H1 (cell line): ENCODE results near the gene SPAG5. TPM values are rescaled to one million over a fixed set of nuclear protein-coding genes. Genes with fewer than 3 reads are reported as not detected.

Experiments used
- CTCF ChIA-PET: fragments of 300-600 bp; sonication (Branson Sonifier 250); formaldehyde crosslinking; loops from one replicate; lab custom pipeline; 2021; ENCODE audit not compliant: partially characterized antibody; lab: Charles Lee
- POLR2A ChIA-PET: fragments of 300-600 bp; sonication (Branson Sonifier 250); formaldehyde crosslinking; loops from one replicate; lab custom pipeline; 2021; ENCODE audit warnings: inconsistent platforms; ENCODE audit not compliant: partially characterized antibody; lab: Charles Lee
- DNase-seq, 2 experiments: peaks; one replicate each; pipeline versions ENCODE4 v3.0.0 to v3.0.0-alpha.2; 2010 to 2022; ENCODE audit warnings: low spot score in 2 of 2, low read depth in 1 of 2, mixed read lengths in 1 of 2
- FAIRE-seq: peaks from 2 replicates; lab custom pipeline; 2011; peaks lifted over from hg19 to GRCh38; lab: Jason Lieb, UNC
- H2AFZ ChIP-seq: 2 replicates; pipeline ENCODE4 v1.8.1; 2012; ENCODE audit warnings: low read length, inconsistent platforms
- H2AK5ac ChIP-seq: 2 replicates; pipeline ENCODE4 v1.6.1; 2013; ENCODE audit warnings: low read depth, low read length
- H2BK120ac ChIP-seq: replicated peaks from 2 replicates; pipeline ENCODE3; 2013; ENCODE audit warnings: low read depth, low read length, inconsistent platforms
- H2BK12ac ChIP-seq: 2 replicates; pipeline ENCODE4 v1.6.1; 2013; ENCODE audit warnings: low read depth, low read length
- H2BK15ac ChIP-seq: 2 replicates; pipeline ENCODE4 v1.6.1; 2013; ENCODE audit warnings: low read length
- H2BK20ac ChIP-seq: 2 replicates; pipeline ENCODE4 v1.6.1; 2013; ENCODE audit warnings: low read length
- H2BK5ac ChIP-seq: 2 replicates; pipeline ENCODE4 v1.6.1; 2013; ENCODE audit warnings: low read depth, low read length
- H3K14ac ChIP-seq: 2 replicates; pipeline ENCODE4 v1.6.1; 2013; ENCODE audit warnings: inconsistent platforms; ENCODE audit not compliant: insufficient read length
- H3K18ac ChIP-seq: 2 replicates; pipeline ENCODE4 v1.6.1; 2013; ENCODE audit warnings: low read length; ENCODE audit errors: extremely low read depth
- H3K23ac ChIP-seq: 2 replicates; pipeline ENCODE4 v1.6.1; 2013; ENCODE audit warnings: inconsistent platforms; ENCODE audit not compliant: insufficient read length
- H3K23me2 ChIP-seq: 2 replicates; pipeline ENCODE4 v1.6.1; 2013; ENCODE audit warnings: low read depth, low read length
- H3K27ac ChIP-seq: 2 replicates; pipeline ENCODE4 v1.6.1; 2011; ENCODE audit warnings: low read depth, low read length, inconsistent platforms
- H3K27me3 ChIP-seq, 4 experiments: replicated peaks in 1 of 4; 1 replicate in 1 of 4; 2 replicates in 3 of 4; pipeline versions ENCODE4 v1.6.1 to v1.8.1; 2011 to 2013; ENCODE audit warnings: low read length in 3 of 4, mild to moderate bottlenecking in 3 of 4, inconsistent platforms in 2 of 4, mixed read lengths in 2 of 4, moderate library complexity in 1 of 4; ENCODE audit not compliant: control insufficient read depth in 3 of 4, insufficient read depth in 3 of 4; ENCODE audit errors: extremely low read depth in 1 of 4
- H3K36me3 ChIP-seq, 4 experiments: 2 replicates each; pipeline versions ENCODE4 v1.6.1 to v1.8.1; 2011 to 2013; ENCODE audit warnings: mild to moderate bottlenecking in 4 of 4, low read length in 3 of 4, moderate library complexity in 2 of 4, control low read depth in 1 of 4, inconsistent platforms in 1 of 4; ENCODE audit not compliant: insufficient read depth in 4 of 4, control insufficient read depth in 2 of 4
- H3K4ac ChIP-seq: replicated peaks from 2 replicates; pipeline ENCODE3; 2013; ENCODE audit warnings: low read length, low read depth, mixed read lengths, inconsistent platforms; ENCODE audit not compliant: insufficient read length
- H3K4me1 ChIP-seq, 4 experiments: replicated peaks in 1 of 4; 1 replicate in 1 of 4; 2 replicates in 3 of 4; pipeline versions ENCODE4 v1.6.1 to v1.8.1; 2011 to 2013; ENCODE audit warnings: low read length in 3 of 4, inconsistent platforms in 2 of 4, mixed read lengths in 1 of 4; ENCODE audit not compliant: insufficient read depth in 4 of 4, control insufficient read depth in 3 of 4
- H3K4me2 ChIP-seq, 2 experiments: 2 replicates each; pipeline versions ENCODE4 v1.6.1 to v1.8.1; 2011 to 2013; ENCODE audit warnings: low read depth in 2 of 2, low read length in 2 of 2, control low read depth in 1 of 2, inconsistent platforms in 1 of 2, mild to moderate bottlenecking in 1 of 2; ENCODE audit not compliant: insufficient read depth in 1 of 2
- H3K4me3 ChIP-seq, 4 experiments: fragments of 200-600, 300-600 bp in 1 of 4; sonication (generic), shearing (Covaris generic), sonication (Bioruptor Twin) in 1 of 4; 2 replicates each; pipeline versions ENCODE4 v1.5.1 to v1.8.1; 2011 to 2016; ENCODE audit warnings: low read length in 4 of 4, low read depth in 3 of 4, control low read depth in 2 of 4, inconsistent platforms in 2 of 4, mild to moderate bottlenecking in 2 of 4, mixed read lengths in 1 of 4, moderate library complexity in 1 of 4; ENCODE audit not compliant: insufficient read depth in 2 of 4; ENCODE audit errors: extremely low read depth in 1 of 4
- H3K56ac ChIP-seq: replicated peaks from 2 replicates; pipeline ENCODE3; 2013; ENCODE audit warnings: low read depth, mild to moderate bottlenecking, mixed read lengths, low read length, inconsistent platforms; ENCODE audit not compliant: insufficient read length
- H3K79me1 ChIP-seq: 2 replicates; pipeline ENCODE4 v1.6.1; 2013; ENCODE audit warnings: low read depth, low read length, control low read depth
- H3K79me2 ChIP-seq, 2 experiments: 2 replicates each; pipeline versions ENCODE4 v1.6.1 to v1.8.1; 2012 to 2013; ENCODE audit warnings: low read length in 2 of 2, mild to moderate bottlenecking in 2 of 2, inconsistent platforms in 1 of 2; ENCODE audit not compliant: insufficient read depth in 2 of 2, control insufficient read depth in 1 of 2
- H3K9ac ChIP-seq, 4 experiments: replicated peaks in 1 of 4; 1 replicate in 1 of 4; 2 replicates in 3 of 4; pipeline versions ENCODE4 v1.6.1 to v1.8.1; 2011 to 2013; ENCODE audit warnings: low read depth in 3 of 4, low read length in 3 of 4, control low read depth in 2 of 4, mild to moderate bottlenecking in 2 of 4, moderate library complexity in 2 of 4, inconsistent platforms in 1 of 4; ENCODE audit errors: extremely low read depth in 1 of 4
- H3K9me3 ChIP-seq, 2 experiments: 2 replicates each; pipeline versions ENCODE4 v1.6.1 to v1.8.1; 2012 to 2013; ENCODE audit warnings: mild to moderate bottlenecking in 2 of 2, moderate library complexity in 2 of 2, control low read depth in 1 of 2, inconsistent platforms in 1 of 2, low read depth in 1 of 2, low read length in 1 of 2, mixed read lengths in 1 of 2; ENCODE audit not compliant: insufficient read depth in 2 of 2
- H4K20me1 ChIP-seq, 2 experiments: replicated peaks in 1 of 2; 2 replicates each; pipeline versions ENCODE3 to v1.8.1; 2011 to 2013; ENCODE audit warnings: inconsistent platforms in 2 of 2, low read length in 2 of 2, mild to moderate bottlenecking in 1 of 2; ENCODE audit not compliant: insufficient read depth in 2 of 2, control insufficient read depth in 1 of 2
- H4K5ac ChIP-seq: 2 replicates; pipeline ENCODE4 v1.6.1; 2013; ENCODE audit warnings: low read length, low read depth, mixed read lengths, inconsistent platforms; ENCODE audit not compliant: insufficient read length
- H4K8ac ChIP-seq: 2 replicates; pipeline ENCODE4 v1.8.0; 2013; ENCODE audit warnings: mild to moderate bottlenecking, moderate library complexity, low read length, inconsistent platforms; ENCODE audit not compliant: insufficient read depth; ENCODE audit errors: extremely low read depth
- H4K91ac ChIP-seq: replicated peaks from 2 replicates; pipeline ENCODE3; 2013; ENCODE audit warnings: low read length, mixed read lengths, inconsistent platforms; ENCODE audit not compliant: insufficient read length
- CEBPB ChIP-seq: IDR thresholded peaks from 2 replicates; pipeline ENCODE4 v1.6.1; 2012; ENCODE audit warnings: low read depth, low read length
- HDAC6 ChIP-seq: IDR thresholded peaks from one replicate; pipeline ENCODE4 v1.7.1; 2012; ENCODE audit warnings: low read depth, mild to moderate bottlenecking, inconsistent platforms, low read length, moderate library complexity
- KDM1A ChIP-seq: fragments of 200-600, 300-600 bp; sonication (generic); IDR thresholded peaks from 2 replicates; pipeline ENCODE4 v1.7.1; 2016; ENCODE audit warnings: mild to moderate bottlenecking, low read length, borderline replicate concordance
- MAX ChIP-seq: IDR thresholded peaks from 2 replicates; pipeline ENCODE4 v1.6.1; 2012; ENCODE audit warnings: inconsistent platforms
- RAD21 ChIP-seq, 2 experiments: IDR thresholded peaks in 1 of 2; conservative IDR thresholded peaks in 1 of 2; 2 replicates each; pipeline ENCODE4 v1.6.1; 2011; ENCODE audit warnings: low read depth in 2 of 2, low read length in 2 of 2, improper control_type of control experiment in 1 of 2, inconsistent platforms in 1 of 2, mild to moderate bottlenecking in 1 of 2, moderate library complexity in 1 of 2
- RFX5 ChIP-seq: IDR thresholded peaks from 2 replicates; pipeline ENCODE4 v1.6.1; 2011; ENCODE audit warnings: low read depth, low read length, improper control_type of control experiment, borderline replicate concordance
- SIN3A ChIP-seq, 2 experiments: IDR thresholded peaks in 1 of 2; conservative IDR thresholded peaks in 1 of 2; 2 replicates each; pipeline ENCODE4 v1.6.1; 2011 to 2012; ENCODE audit warnings: low read length in 2 of 2, improper control_type of control experiment in 1 of 2, low read depth in 1 of 2, mild to moderate bottlenecking in 1 of 2
- SP1 ChIP-seq: IDR thresholded peaks from 2 replicates; pipeline ENCODE4 v1.6.1; 2011; ENCODE audit warnings: low read depth, low read length
- SP2 ChIP-seq: IDR thresholded peaks from 2 replicates; pipeline ENCODE4 v1.6.1; 2012; ENCODE audit warnings: mild to moderate bottlenecking, low read length, inconsistent platforms
- TBP ChIP-seq: IDR thresholded peaks from 2 replicates; pipeline ENCODE4 v1.6.1; 2011; ENCODE audit warnings: low read depth, low read length, improper control_type of control experiment
- YY1 ChIP-seq: IDR thresholded peaks from 2 replicates; pipeline ENCODE4 v1.6.1; 2011; ENCODE audit warnings: low read depth, mild to moderate bottlenecking, low read length
- whole genome bisulfite sequencing, 2 experiments: shearing (Covaris generic) in 1 of 2; methylation state at CpG; one replicate each; pipeline versions ENCODE4 v1.1.6 to v1.1.7; 2013 to 2015; ENCODE audit warnings: low lambda C conversion rate in 2 of 2, mixed read lengths in 2 of 2, inconsistent platforms in 1 of 2, low coverage in 1 of 2, missing lambda C conversion rate in 1 of 2; ENCODE audit not compliant: insufficient replicate concordance in 2 of 2, insufficient coverage in 1 of 2, insufficient read length in 1 of 2; ENCODE audit errors: extremely low coverage in 1 of 2, missing lambda C conversion rate in 1 of 2; 5-methylcytosine and 5-hydroxymethylcytosine counted together
- polyA plus RNA-seq, 7 experiments: library from polyadenylated mRNA; depleted of rRNA in 3 of 7; stranded (reverse) in 5 of 7; unstranded in 2 of 7; fragments of >200 nt in 5 of 7; fragments of 200-250 nt in 2 of 7; gene quantifications; 1 replicate in 5 of 7; 2 replicates in 1 of 7; 4 replicates in 1 of 7; pipeline versions ENCODE4 v1.2.1 to v1.2.3, GENCODE V29; 2011 to 2013; ENCODE audit warnings: missing spikeins in 2 of 7, mixed read lengths in 2 of 7
- total RNA-seq: library from RNA; stranded (reverse); fragmentation: NEBNext Ultra II Directional; extraction: Animal tissue kit (Norgen Biotek cat#: 25700); gene quantifications from 2 replicates; pipeline ENCODE4 v1.2.1, GENCODE V29; 2021

The SPAG5 gene
- total and polyA plus RNA-seq, 2 of the 8 experiments (the other 6 are each of a cell fraction or from before 2014, with no cell fraction given), result 57.1 to 129 TPM

GRCh38 chr17:28547623-28548416 lies 51.0 kb downstream of the SPAG5 start:
- Histone ChIP-seq H3K27ac (no peak overlapping the region), H3K4me3 (no peak overlapping the region), H4K5ac (no peak overlapping the region), H2BK15ac (no peak overlapping the region), H4K20me1 (peaks cover 2 to 12% of the 10 kb centered on the region in 2 experiments), H4K91ac (no peak overlapping the region), H3K4me1 (peaks cover 0 to 15% (median 7%) of the 10 kb centered on the region in 4 experiments; a peak in 5 of 7 replicates), H3K14ac (no peak overlapping the region), H3K36me3 (peaks cover 0 to 7% (median 2%) of the 10 kb centered on the region in 4 experiments; a peak in 3 of 8 replicates), H3K9ac (no peak overlapping the region), H2BK5ac (no peak overlapping the region), H3K79me1 (peaks cover 7% of the 10 kb centered on the region), H2BK20ac (no peak overlapping the region), H3K27me3 (no peaks in the 10 kb centered on the region; a peak in 1 of 7 replicates), H3K4ac (no peak overlapping the region), H3K9me3 (no peaks in the 10 kb centered on the region), H3K18ac (no peak overlapping the region), H3K23me2 (peaks cover 7% of the 10 kb centered on the region; the same call in 1 of the 2 replicates), H3K23ac (no peak overlapping the region), H4K8ac (no peak overlapping the region), H2AK5ac (no peak overlapping the region), H2BK120ac (no peak overlapping the region), H2BK12ac (no peak overlapping the region), H3K56ac (no peak overlapping the region), H3K4me2 (no peak overlapping the region), H3K79me2 (peaks cover 0 to 10% of the 10 kb centered on the region in 2 experiments; a peak in 1 of 4 replicates), H2AFZ (no peak overlapping the region)
- peak; percentile 36 for FAIRE-seq
- POLR2A ChIA-PET, result interaction anchor here (1.0 to 1.8 kb wide), 4 partner anchors 29 to 51 kb away, joined by 3 to 5 read pairs (median 4); partner anchors contain the start of genes ALDOC and FOXN1
- 78% methylated on average over 25 of the region's 26 CpGs; no CpG with 5 or more reads in 1 of the 2 experiments for WGBS, 2 experiments
- DNase-seq, result peak; percentile 53 to 98
- CTCF ChIA-PET, result interaction anchor here (0.7 to 18.4 kb wide), 30 partner anchors 10 to 923 kb away, joined by 3 to 547 read pairs (median 4); partner anchors contain the start of genes ALDOC, FOXN1, PIGS and POLDIP2
- no peak for TF ChIP-seq SP1
- TF ChIP-seq SIN3A (conservative IDR thresholded peaks at IDR 0.05 in 1 of 2, IDR thresholded peaks at IDR 0.05 in 1 of 2; ENCODE audit: low read depth in 1 of 2, low read length in 2 of 2), result 0 out of 4 replicates have a peak, but pooled peaks of 1 of the 2 experiments have one; percentile 32
- 0 out of 2 replicates have a peak, but pooled peaks have one; percentile 7 for TF ChIP-seq MAX
- TF ChIP-seq RAD21 (IDR thresholded peaks at IDR 0.05 in 1 of 2, conservative IDR thresholded peaks at IDR 0.05 in 1 of 2; ENCODE audit: low read depth in 2 of 2, low read length in 2 of 2), result peak; percentile 66 to 79
- no peak for TF ChIP-seq HDAC6
- no peak for TF ChIP-seq CEBPB
- no peak for TF ChIP-seq SP2
- 0 out of 2 replicates have a peak, but pooled peaks have one; percentile 49 for TF ChIP-seq KDM1A
- TF ChIP-seq TBP, result no peak
- TF ChIP-seq YY1, result peak; percentile 79
- TF ChIP-seq RFX5, result no peak
